A549 (cell line): ENCODE data around the gene RNF17. TPM values are rescaled to one million over a fixed set of nuclear protein-coding genes. Genes with fewer than 3 reads are reported as not detected.

Experiments
- ATAC-seq, 2 experiments: fragments of 200-7000 bp in 1 of 2; fragments of >200 bp in 1 of 2; cut with Nextera tagmentation in 1 of 2; cut with Tn5 transposase in 1 of 2; 3 replicates each; pipeline versions ENCODE4 v1.8.0 to v1.9.1; 2018 to 2020; ENCODE audit warnings: mild to moderate bottlenecking in 1 of 2, moderate library complexity in 1 of 2
- CTCF ChIA-PET: fragments of 300-600 bp; sonication (Branson Sonifier 250); formaldehyde crosslinking; extraction: SDS; loops from one replicate; lab custom pipeline; 2021; ENCODE audit warnings: antibody characterized with exemption, inconsistent platforms; lab: Yijun Ruan, JAX
- POLR2A ChIA-PET: fragments of 350-600 bp; formaldehyde crosslinking; extraction: SDS; loops from one replicate; lab custom pipeline; 2021; ENCODE audit warnings: antibody characterized with exemption, inconsistent platforms; lab: Yijun Ruan, JAX
- DNase-seq, 2 experiments: peaks; one replicate each; pipeline versions ENCODE4 v3.0.0 to v3.0.0-alpha.2; 2011 to 2016; ENCODE audit warnings: low read depth in 1 of 2, low spot score in 1 of 2
- FAIRE-seq: peaks from 2 replicates; lab custom pipeline; 2011; peaks lifted over from hg19 to GRCh38; lab: Jason Lieb, UNC
- H3K27ac ChIP-seq, 2 experiments: fragments of >200 bp; sonication (Bioruptor Twin); formaldehyde crosslinking; 3 replicates each; pipeline ENCODE4 v1.5.1; 2016 to 2017
- H3K4me1 ChIP-seq: fragments of >200 bp; sonication (Bioruptor Twin); formaldehyde crosslinking; 3 replicates; pipeline ENCODE4 v1.6.1; 2016
- H3K4me2 ChIP-seq: fragments of >200 bp; sonication (Bioruptor Twin); formaldehyde crosslinking; 3 replicates; pipeline ENCODE4 v1.6.1; 2016
- H3K4me3 ChIP-seq: fragments of >200 bp; sonication (Bioruptor Twin); formaldehyde crosslinking; 3 replicates; pipeline ENCODE4 v1.5.1; 2016
- H3K9me3 ChIP-seq: fragments of >200 bp; sonication (Bioruptor Twin); formaldehyde crosslinking; 3 replicates; pipeline ENCODE4 v1.6.1; 2016
- BHLHE40 ChIP-seq: IDR thresholded peaks from 2 replicates; pipeline ENCODE4 v1.6.1; 2012; ENCODE audit warnings: low read depth, low read length, inconsistent platforms
- CEBPB ChIP-seq, 2 experiments: fragments of >200 bp in 1 of 2; sonication (Bioruptor Twin) in 1 of 2; formaldehyde crosslinking in 1 of 2; IDR thresholded peaks; 2 replicates each; pipeline ENCODE4 v1.6.1; 2012 to 2016
- CHD2 ChIP-seq: fragments of 150-350 bp; IDR thresholded peaks from 2 replicates; pipeline ENCODE4 v1.6.1; 2014; ENCODE audit warnings: low read length; ENCODE audit not compliant: partially characterized antibody
- E2F6 ChIP-seq: IDR thresholded peaks from 2 replicates; pipeline ENCODE4 v1.6.1; 2012; ENCODE audit warnings: low read depth, borderline replicate concordance
- EHMT2 ChIP-seq: fragments of 200-600 bp; sonication (generic); IDR thresholded peaks from 2 replicates; pipeline ENCODE4 v1.6.1; 2016; ENCODE audit warnings: antibody characterized with exemption, low read depth, mild to moderate bottlenecking, moderate library complexity
- EP300 ChIP-seq, 2 experiments: fragments of >200 bp; sonication (Bioruptor Twin); formaldehyde crosslinking; IDR thresholded peaks; 2 replicates in 1 of 2; 3 replicates in 1 of 2; pipeline ENCODE4 v1.6.1; 2016 to 2017
- GATA3 ChIP-seq: IDR thresholded peaks from 2 replicates; pipeline ENCODE4 v1.6.1; 2012; ENCODE audit warnings: borderline replicate concordance
- HDAC2 ChIP-seq: fragments of 200-600 bp; sonication (generic); IDR thresholded peaks from 2 replicates; pipeline ENCODE4 v1.6.1; 2016
- HOXB13 ChIP-seq: fragments of 250-450 bp; sonication (Bioruptor Pico); IDR thresholded peaks from 2 replicates; pipeline ENCODE4 v1.5.0; 2020; ENCODE audit warnings: low read depth, mild to moderate bottlenecking, moderate library complexity
- MAX ChIP-seq: IDR thresholded peaks from 2 replicates; pipeline ENCODE4 v1.6.1; 2012
- MAZ ChIP-seq: fragments of 150-350 bp; IDR thresholded peaks from 2 replicates; pipeline ENCODE4 v1.6.1; 2014; ENCODE audit warnings: antibody characterized with exemption, low read depth, low read length, borderline replicate concordance
- NFE2L2 ChIP-seq: fragments of 150-350 bp; conservative IDR thresholded peaks from 2 replicates; pipeline ENCODE4 v1.6.1; 2014; ENCODE audit warnings: low read length
- NPAS2 ChIP-seq: fragments of 250-450 bp; sonication (Bioruptor Pico); IDR thresholded peaks from 2 replicates; pipeline ENCODE4 v1.8.0; 2022; ENCODE audit warnings: mild to moderate bottlenecking, moderate library complexity, borderline replicate concordance
- POLR2A ChIP-seq: IDR thresholded peaks from 2 replicates; pipeline ENCODE4 v1.6.1; 2012; ENCODE audit warnings: mild to moderate bottlenecking, low read length
- RARB ChIP-seq: fragments of 250-450 bp; sonication (Bioruptor Pico); IDR thresholded peaks from 2 replicates; pipeline ENCODE4 v1.8.0; 2021; ENCODE audit warnings: mild to moderate bottlenecking, moderate library complexity
- RCOR1 ChIP-seq: fragments of 150-350 bp; IDR thresholded peaks from 2 replicates; pipeline ENCODE4 v1.6.1; 2014; ENCODE audit warnings: antibody characterized with exemption, low read length, low read depth
- RFX5 ChIP-seq: fragments of 450-650 bp; IDR thresholded peaks from 2 replicates; pipeline ENCODE4 v1.7.1; 2014; ENCODE audit warnings: antibody characterized with exemption, mild to moderate bottlenecking, moderate library complexity
- ZC3H11A ChIP-seq: fragments of 450-650 bp; IDR thresholded peaks from 2 replicates; pipeline ENCODE4 v1.6.1; 2014; ENCODE audit warnings: antibody characterized with exemption, mild to moderate bottlenecking
- ZFP36 ChIP-seq: fragments of 450-650 bp; IDR thresholded peaks from 2 replicates; pipeline ENCODE4 v1.6.1; 2014; ENCODE audit warnings: borderline replicate concordance; ENCODE audit not compliant: partially characterized antibody
- WGBS: methylation state at CpG from one replicate; pipeline ENCODE4 v1.1.6; 2017; ENCODE audit errors: missing lambda C conversion rate; 5-methylcytosine and 5-hydroxymethylcytosine counted together
- polyA plus RNA-seq, 4 experiments: library from polyadenylated mRNA; depleted of rRNA in 3 of 4; stranded (reverse); fragments of >200 nt; fragmentation: RNase III in 1 of 4; extraction: RNeasy Plus Mini Kit Qiagen cat#74134 plus additional on column Dnase treatment in 1 of 4; gene quantifications; 2 replicates in 3 of 4; 3 replicates in 1 of 4; pipeline ENCODE4 v1.2.3, GENCODE V29; 2011 to 2017
- TF ChIP-seq, protein P1 (sequence below): fragments of >200 bp; sonication (Bioruptor Twin); formaldehyde crosslinking; IDR thresholded peaks from 3 replicates; pipeline ENCODE4 v1.5.1; 2016
- TF ChIP-seq, protein P2 (sequence below): fragments of >200 bp; sonication (Bioruptor Twin); formaldehyde crosslinking; IDR thresholded peaks from 3 replicates; pipeline ENCODE4 v1.6.1; 2016

The RNF17 gene
- polyA plus RNA-seq, 2 of the 4 experiments (the other 2 are of a cell fraction): not detected

- Histone ChIP-seq H3K27ac (no peak overlapping the region), H3K4me3 (no peak overlapping the region), H3K9me3 (no peaks in the 10 kb centered on the region), H3K4me2 (no peak overlapping the region), H3K4me1 (no peaks in the 10 kb centered on the region)
- FAIRE-seq (no peak), DNase-seq (no peak), ATAC-seq (no peak)
- ChIA-PET CTCF (no interaction called here), POLR2A (no interaction called here)
- TF ChIP-seq, protein P1, sequence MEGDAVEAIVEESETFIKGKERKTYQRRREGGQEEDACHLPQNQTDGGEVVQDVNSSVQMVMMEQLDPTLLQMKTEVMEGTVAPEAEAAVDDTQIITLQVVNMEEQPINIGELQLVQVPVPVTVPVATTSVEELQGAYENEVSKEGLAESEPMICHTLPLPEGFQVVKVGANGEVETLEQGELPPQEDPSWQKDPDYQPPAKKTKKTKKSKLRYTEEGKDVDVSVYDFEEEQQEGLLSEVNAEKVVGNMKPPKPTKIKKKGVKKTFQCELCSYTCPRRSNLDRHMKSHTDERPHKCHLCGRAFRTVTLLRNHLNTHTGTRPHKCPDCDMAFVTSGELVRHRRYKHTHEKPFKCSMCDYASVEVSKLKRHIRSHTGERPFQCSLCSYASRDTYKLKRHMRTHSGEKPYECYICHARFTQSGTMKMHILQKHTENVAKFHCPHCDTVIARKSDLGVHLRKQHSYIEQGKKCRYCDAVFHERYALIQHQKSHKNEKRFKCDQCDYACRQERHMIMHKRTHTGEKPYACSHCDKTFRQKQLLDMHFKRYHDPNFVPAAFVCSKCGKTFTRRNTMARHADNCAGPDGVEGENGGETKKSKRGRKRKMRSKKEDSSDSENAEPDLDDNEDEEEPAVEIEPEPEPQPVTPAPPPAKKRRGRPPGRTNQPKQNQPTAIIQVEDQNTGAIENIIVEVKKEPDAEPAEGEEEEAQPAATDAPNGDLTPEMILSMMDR: no peak
- no peak for TF ChIP-seq BHLHE40
- TF ChIP-seq HOXB13 (CRISPR knock-in tag): no peak
- no peak for TF ChIP-seq NFE2L2
- TF ChIP-seq MAZ: no peak
- no peak for TF ChIP-seq RARB (CRISPR knock-in tag)
- TF ChIP-seq E2F6: no peak
- no peak for TF ChIP-seq HDAC2
- no peak for TF ChIP-seq ZC3H11A
- 58% methylated on average over 2 of the region's 2 CpGs for WGBS
Measured at GRCh38 chr13:24866488-24866887, 102.5 kb downstream of the RNF17 start.

DNA sequence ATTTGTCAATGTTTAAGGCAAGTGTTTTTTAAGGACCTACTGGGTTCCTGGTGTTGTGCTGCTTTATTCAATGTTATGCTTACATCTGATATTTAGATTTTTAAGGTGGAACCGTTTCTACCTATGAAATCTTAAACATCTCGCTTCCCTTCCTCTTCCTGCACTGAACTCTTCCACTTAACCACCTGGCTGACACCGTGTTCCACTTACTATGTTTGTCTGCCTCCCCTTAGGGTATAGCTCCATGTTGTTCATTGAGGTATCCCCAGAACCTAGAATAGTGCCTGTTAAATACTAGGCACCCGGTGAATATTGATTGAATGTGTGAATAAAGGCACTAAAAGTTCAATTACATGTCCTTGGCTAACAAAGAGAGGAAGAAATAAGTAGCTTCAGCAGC, 104.9 kb downstream of the RNF17 start:
- DNase-seq (no peak), FAIRE-seq (no peak), ATAC-seq (no peak)
- ChIA-PET POLR2A (no interaction called here), CTCF (no interaction called here)
- Histone ChIP-seq H3K4me2 (no peak overlapping the region), H3K9me3 (no peaks in the 10 kb centered on the region), H3K4me3 (no peak overlapping the region), H3K27ac (no peak overlapping the region), H3K4me1 (no peaks in the 10 kb centered on the region)
- WGBS: 28% methylated on average over 4 of the region's 4 CpGs
- TF ChIP-seq CEBPB (IDR thresholded peaks at IDR 0.05) (no peak), EP300 (IDR thresholded peaks at IDR 0.05) (no peak), RCOR1 (no peak)

- ATAC-seq: no peak
- 74% methylated on average over 6 of the region's 6 CpGs for WGBS
- no peaks in the 10 kb centered on the region for H3K4me1 ChIP-seq
- H3K9me3 ChIP-seq: no peaks in the 10 kb centered on the region
- no peak overlapping the region for H3K4me2 ChIP-seq
- POLR2A ChIA-PET: no interaction called here
- no peak for FAIRE-seq
- no peak overlapping the region for H3K4me3 ChIP-seq
- CTCF ChIA-PET: no interaction called here
- H3K27ac ChIP-seq: no peak overlapping the region
- TF ChIP-seq, protein P2, sequence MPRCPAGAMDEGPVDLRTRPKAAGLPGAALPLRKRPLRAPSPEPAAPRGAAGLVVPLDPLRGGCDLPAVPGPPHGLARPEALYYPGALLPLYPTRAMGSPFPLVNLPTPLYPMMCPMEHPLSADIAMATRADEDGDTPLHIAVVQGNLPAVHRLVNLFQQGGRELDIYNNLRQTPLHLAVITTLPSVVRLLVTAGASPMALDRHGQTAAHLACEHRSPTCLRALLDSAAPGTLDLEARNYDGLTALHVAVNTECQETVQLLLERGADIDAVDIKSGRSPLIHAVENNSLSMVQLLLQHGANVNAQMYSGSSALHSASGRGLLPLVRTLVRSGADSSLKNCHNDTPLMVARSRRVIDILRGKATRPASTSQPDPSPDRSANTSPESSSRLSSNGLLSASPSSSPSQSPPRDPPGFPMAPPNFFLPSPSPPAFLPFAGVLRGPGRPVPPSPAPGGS: no peak
- TF ChIP-seq GATA3: no peak
- no peak for DNase-seq
Measured at GRCh38 chr13:24870380-24870760, 106.4 kb downstream of the RNF17 start.

GRCh38 chr13:24875566-24875965, 111.6 kb downstream of the RNF17 start:
- Histone ChIP-seq H3K9me3 (no peaks in the 10 kb centered on the region), H3K4me1 (no peaks in the 10 kb centered on the region), H3K4me2 (no peak overlapping the region), H3K27ac (no peak overlapping the region), H3K4me3 (no peak overlapping the region)
- CTCF ChIA-PET: interaction anchor here (1.4 kb wide), 1 partner anchor 11 kb away, joined by 4 read pairs; no protein-coding TSS in a partner anchor
- POLR2A ChIA-PET: no interaction called here
- 69% methylated on average over 6 of the region's 6 CpGs for WGBS
- ATAC-seq (no peak), DNase-seq (no peak), FAIRE-seq (no peak)
- TF ChIP-seq ZFP36: no peak
- TF ChIP-seq POLR2A: no peak
- TF ChIP-seq, protein P2: no peak
- no peak for TF ChIP-seq E2F6
- TF ChIP-seq EHMT2: no peak
- no peak for TF ChIP-seq CHD2
- no peak for TF ChIP-seq NPAS2 (CRISPR knock-in tag)
- TF ChIP-seq RFX5: no peak
- TF ChIP-seq MAX: no peak
